HG02840 (cell line): ENCODE data around the gene COG4.
A peak's percentile ranks its signal among the peaks of the same experiment; 100 is the strongest.

Experiments
- ATAC-seq: cut with Tn5 transposase; IDR thresholded peaks from one replicate; pipeline ENCODE4 v1.9.1; 2021; ENCODE audit warnings: mild to moderate bottlenecking, moderate library complexity, moderate number of reproducible peaks; ENCODE audit not compliant: unreplicated experiment, low FRiP score

COG4 gene

DNA sequence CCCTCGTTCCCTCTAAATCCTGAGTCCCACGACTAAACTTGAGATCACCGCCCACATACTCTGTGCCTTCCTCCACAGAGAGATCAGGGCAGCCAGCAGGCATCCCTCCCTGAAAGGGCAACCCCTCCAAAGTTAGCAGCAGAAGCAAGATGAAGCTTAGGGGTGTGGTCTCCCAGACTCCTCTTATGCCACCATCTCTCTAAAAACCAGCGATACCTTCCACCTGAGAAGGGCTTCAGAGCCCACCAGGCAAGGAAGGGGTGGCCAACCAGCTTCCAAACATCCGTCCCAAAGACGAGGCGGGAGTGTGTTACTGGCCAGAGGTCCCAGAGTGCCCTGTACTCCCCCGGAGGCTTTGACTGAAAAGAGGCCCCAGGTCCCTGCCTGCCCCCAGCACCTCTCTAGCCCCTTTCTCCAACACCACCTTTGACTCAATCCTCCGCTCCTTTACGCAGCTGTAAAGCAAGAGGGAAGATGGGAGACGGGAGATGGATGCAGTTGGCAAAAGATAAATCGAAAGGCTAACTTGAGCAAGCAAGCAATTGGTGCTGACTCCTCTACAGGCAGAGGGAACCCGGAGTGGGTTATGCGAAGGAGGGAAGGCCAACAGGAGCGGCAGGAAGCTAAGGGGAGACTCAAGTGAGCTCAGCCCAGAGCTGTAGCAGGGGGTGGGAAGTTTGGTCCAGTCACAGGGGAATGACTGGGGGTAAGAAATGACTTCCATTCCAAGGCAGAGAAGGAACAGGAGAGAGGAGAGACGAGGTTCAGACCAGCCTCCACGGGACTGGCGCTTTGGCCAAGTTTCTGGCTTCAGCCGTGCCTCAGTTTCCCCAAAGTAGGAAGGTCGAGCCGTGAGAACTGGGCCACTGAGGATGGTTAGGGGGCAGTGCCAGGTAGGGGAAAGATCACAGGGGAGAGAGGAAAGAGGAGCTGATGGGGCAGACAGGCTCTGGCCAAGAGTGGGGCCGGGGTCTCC, 85.5 kb downstream of the COG4 start:
- ATAC-seq, result no peak

DNA sequence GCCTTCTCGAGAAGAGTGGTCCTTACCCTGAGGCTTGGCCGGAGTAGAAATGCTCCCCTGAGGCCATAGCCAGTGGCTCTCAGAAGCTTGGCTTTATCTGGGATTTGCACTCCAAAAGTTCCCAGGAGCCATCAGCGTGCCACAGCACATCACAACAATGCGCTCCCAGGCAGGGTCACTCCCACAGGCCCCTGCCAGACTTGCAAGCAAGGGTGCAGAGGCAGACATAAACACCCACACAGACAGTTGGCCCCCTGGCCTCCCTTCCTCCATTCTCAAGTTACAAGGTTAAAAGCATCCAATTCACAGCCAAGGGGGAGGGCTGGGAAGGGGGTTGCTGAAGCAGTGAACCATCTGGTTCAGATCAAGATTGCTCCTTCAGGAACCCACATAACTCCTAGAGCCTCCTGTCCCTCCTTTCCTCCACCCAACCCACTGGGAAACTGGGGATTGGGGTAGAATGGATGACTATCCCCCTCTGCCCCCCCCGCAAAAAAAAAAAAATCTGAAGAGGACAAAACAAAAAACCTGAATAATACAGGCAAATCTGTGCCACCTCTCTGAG, 86.3 kb downstream of the COG4 start:
- no peak for ATAC-seq

DNA sequence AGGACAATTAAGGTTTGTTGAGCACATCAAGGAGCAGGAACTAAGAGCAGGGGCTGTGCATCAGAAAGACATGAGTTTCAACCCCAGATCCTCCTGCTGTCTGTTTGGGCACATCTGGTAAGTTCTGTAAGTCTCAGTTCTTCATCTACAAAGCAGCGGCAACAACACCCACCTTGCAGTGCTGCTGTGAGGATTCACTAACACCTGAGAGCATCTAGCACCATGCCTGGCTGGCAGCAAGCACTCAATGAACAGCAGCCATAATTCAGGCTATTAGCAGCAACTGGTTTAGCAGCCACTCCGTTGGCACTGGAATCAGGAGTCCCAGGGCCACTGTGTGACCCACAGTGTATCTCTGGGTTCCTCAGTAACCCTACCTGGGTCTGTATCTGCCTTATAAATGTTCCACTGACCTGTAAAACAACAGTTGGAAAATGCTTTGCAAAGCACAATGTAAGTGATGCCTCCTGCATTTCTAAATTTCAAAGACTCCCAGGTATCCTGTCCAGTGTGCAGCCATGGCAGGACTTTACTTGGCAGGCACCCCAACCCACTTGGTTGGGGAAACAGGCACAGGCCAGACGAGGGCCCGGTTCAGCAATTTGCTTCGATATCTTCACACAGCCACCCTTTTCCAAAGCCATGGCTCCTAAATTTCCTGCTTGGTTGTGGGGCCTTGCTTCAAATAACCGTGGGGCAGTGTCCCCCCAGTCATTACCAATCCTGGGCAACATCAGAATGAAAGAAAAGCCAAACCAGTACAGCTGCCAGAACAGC, 88.7 kb downstream of the COG4 start:
- no peak for ATAC-seq

DNA sequence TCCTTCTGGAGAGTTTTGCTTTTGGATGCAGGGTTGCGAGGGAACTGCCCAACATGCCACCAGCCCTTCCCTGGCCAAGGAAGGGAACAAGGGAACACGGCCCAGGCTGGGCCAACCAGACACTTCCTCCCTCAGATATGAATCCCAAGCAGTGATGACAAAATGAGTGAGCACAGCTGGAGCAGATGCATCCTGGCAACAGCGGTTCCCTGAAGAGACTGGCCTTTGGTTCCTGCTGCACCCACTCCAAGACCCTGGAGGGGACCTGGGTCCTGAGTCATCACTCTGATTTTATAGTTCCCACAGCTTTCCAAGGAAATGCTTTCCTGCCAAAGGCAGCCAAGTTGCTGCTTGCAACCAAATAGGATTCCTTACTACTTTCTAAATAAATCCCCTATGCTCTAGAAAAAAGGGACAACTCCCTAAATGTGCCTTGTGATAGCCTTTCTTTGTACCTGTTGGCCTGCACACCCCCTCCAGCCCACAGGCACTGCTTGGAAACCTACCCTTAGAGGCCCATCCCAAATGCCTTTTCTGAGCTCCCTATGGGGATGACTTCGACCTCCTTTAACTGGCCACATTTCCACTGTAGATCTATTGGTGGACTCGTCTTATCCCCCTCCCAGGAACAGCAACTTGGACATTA, 89.8 kb downstream of the COG4 start:
- no peak for ATAC-seq

GRCh38 chr16:70432723-70433457, 90.5 kb downstream of the COG4 start:
- no peak for ATAC-seq

DNA sequence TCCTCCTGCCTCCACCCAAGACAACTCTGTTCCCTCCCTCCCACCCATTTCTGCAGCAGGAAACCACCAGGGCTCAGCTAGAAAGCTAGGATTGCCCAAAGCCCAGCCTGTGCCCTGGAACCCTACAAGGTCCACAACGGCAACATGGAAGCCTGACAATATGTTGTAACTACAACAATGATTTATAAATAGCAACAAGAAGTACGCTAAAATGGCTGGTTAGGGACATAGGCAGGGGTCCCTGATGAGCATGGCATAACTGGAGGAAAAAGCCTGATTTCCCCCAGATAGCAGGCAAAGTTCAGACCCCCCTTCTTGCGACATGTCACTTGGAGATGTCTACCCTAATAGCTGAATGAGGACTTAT, 91.0 kb downstream of the COG4 start:
- no peak for ATAC-seq

GRCh38 chr16:70430667-70431536, 92.5 kb downstream of the COG4 start:
- peak; percentile 43 for ATAC-seq
